Caco-2 (cell line): Measurements from ENCODE around the gene CACNA1B. TPM values are rescaled to one million over a fixed set of nuclear protein-coding genes. Genes with fewer than 3 reads are reported as not detected.

Source experiments
- BruUV-seq: library from RNA; stranded (reverse); fragments of 400-500 nt; replicated peaks from 2 replicates; lab custom pipeline; 2021; lab: Mats Ljungman, UMichigan
- CTCF ChIA-PET: fragments of 300-600 bp; sonication (Branson Sonifier 250); formaldehyde crosslinking; loops from one replicate; lab custom pipeline; 2022; ENCODE audit warnings: antibody characterized with exemption; lab: Charles Lee
- POLR2A ChIA-PET: fragments of 300-600 bp; sonication (Branson Sonifier 250); formaldehyde crosslinking; loops from one replicate; lab custom pipeline; 2022; ENCODE audit warnings: antibody characterized with exemption; lab: Charles Lee
- DNase-seq, 2 experiments: peaks; one replicate each; pipeline versions ENCODE4 v3.0.0 to v3.0.0-alpha.2; 2020 to 2022
- H3K27me3 ChIP-seq: replicated peaks from 2 replicates; pipeline ENCODE4 v1.6.0; 2011; ENCODE audit warnings: low read length; ENCODE audit not compliant: control insufficient read depth, insufficient read depth
- H3K36me3 ChIP-seq: 2 replicates; pipeline ENCODE4 v1.5.1; 2011; ENCODE audit warnings: low read length; ENCODE audit not compliant: control insufficient read depth, insufficient read depth
- H3K4me1 ChIP-seq: fragments of 250-450 bp; sonication (Bioruptor Pico); 2 replicates; pipeline ENCODE4 v1.5.1; 2020; ENCODE audit warnings: mild to moderate bottlenecking
- H3K4me3 ChIP-seq: 2 replicates; pipeline ENCODE4 v1.5.1; 2011; ENCODE audit warnings: low read depth, mild to moderate bottlenecking, control low read depth, low read length
- H3K9me3 ChIP-seq: fragments of 250-450 bp; sonication (Bioruptor Pico); 2 replicates; pipeline ENCODE4 v1.5.1; 2020; ENCODE audit warnings: mild to moderate bottlenecking, moderate library complexity
- H3K27ac Mint-ChIP-seq: one replicate; pipeline ENCODE4 v1.8.0; 2022; ENCODE audit warnings: mixed read lengths; ENCODE audit not compliant: unreplicated experiment
- H3K27me3 Mint-ChIP-seq: one replicate; pipeline ENCODE4 v1.8.0; 2022; ENCODE audit warnings: mixed read lengths; ENCODE audit not compliant: insufficient read depth, unreplicated experiment
- H3K36me3 Mint-ChIP-seq: one replicate; pipeline ENCODE4 v1.8.0; 2022; ENCODE audit warnings: mild to moderate bottlenecking, mixed read lengths; ENCODE audit not compliant: insufficient read depth, unreplicated experiment
- H3K4me1 Mint-ChIP-seq: one replicate; pipeline ENCODE4 v1.8.0; 2022; ENCODE audit warnings: low read depth, mixed read lengths; ENCODE audit not compliant: unreplicated experiment
- H3K4me3 Mint-ChIP-seq: one replicate; pipeline ENCODE4 v1.8.0; 2022; ENCODE audit warnings: mild to moderate bottlenecking, moderate library complexity, mixed read lengths; ENCODE audit not compliant: unreplicated experiment
- H3K9me3 Mint-ChIP-seq: one replicate; pipeline ENCODE4 v1.8.0; 2022; ENCODE audit warnings: mixed read lengths; ENCODE audit not compliant: unreplicated experiment
- intact Hi-C: fragments of 100-400 bp; cut with micrococcal nuclease; formaldehyde crosslinking; loops from one replicate; pipeline ENCODE4 v1.10.0; 2022; ENCODE audit not compliant: unreplicated experiment
- total RNA-seq: library from RNA; stranded (reverse); gene quantifications from 2 replicates; pipeline ENCODE4 v1.2.3, GENCODE V29; 2022
- TF ChIP-seq, protein P1 (sequence below), 2 experiments: fragments of 200-600 bp in 1 of 2; IDR thresholded peaks; 1 replicate in 1 of 2; 2 replicates in 1 of 2; pipeline versions ENCODE4 v1.5.1 to v1.8.0; 2011 to 2022; ENCODE audit warnings: antibody characterized with exemption in 1 of 2, control low read depth in 1 of 2, inconsistent platforms in 1 of 2, low read depth in 1 of 2, low read length in 1 of 2, mild to moderate bottlenecking in 1 of 2, moderate library complexity in 1 of 2; ENCODE audit not compliant: insufficient read depth in 1 of 2, severe bottlenecking in 1 of 2, unreplicated experiment in 1 of 2

CACNA1B gene
- total RNA-seq, 1 experiment from 2014 or later = 0.11 TPM

DNA sequence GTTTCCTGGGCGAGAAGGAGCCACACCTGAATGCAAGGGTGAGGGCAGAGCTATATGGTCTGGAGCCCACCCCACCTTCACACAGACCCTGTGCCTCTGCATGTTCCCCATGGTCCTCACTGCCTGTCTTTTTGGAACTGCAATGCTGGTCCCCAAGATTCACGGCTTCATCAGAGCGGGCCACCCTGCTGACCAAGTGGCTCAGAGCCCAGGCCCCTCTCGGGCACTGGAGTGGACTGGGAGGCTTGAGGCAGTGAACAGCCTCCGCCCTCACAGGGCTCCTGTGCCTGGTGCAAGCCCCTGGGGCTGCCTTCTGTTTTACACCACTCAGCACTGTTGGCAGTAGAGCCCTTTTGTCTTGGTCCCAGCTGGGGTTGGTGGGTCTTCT is 143.2 kb downstream of the CACNA1B start:
- Mint-ChIP-seq H3K36me3 (no peaks in the 10 kb centered on the region), H3K27me3 (peaks cover 6% of the 10 kb centered on the region), H3K4me1 (no peaks in the 10 kb centered on the region), H3K9me3 (no peaks in the 10 kb centered on the region), H3K27ac (no peak overlapping the region), H3K4me3 (no peak overlapping the region)
- no TSS peak for BruUV-seq
- Histone ChIP-seq H3K27me3 (peaks cover 1% of the 10 kb centered on the region), H3K36me3 (no peaks in the 10 kb centered on the region), H3K4me3 (no peak overlapping the region), H3K9me3 (no peaks in the 10 kb centered on the region), H3K4me1 (peaks cover 4% of the 10 kb centered on the region; the same call in 1 of the 2 replicates)
- intact Hi-C loops = no loop called here
- TF ChIP-seq, protein P1, sequence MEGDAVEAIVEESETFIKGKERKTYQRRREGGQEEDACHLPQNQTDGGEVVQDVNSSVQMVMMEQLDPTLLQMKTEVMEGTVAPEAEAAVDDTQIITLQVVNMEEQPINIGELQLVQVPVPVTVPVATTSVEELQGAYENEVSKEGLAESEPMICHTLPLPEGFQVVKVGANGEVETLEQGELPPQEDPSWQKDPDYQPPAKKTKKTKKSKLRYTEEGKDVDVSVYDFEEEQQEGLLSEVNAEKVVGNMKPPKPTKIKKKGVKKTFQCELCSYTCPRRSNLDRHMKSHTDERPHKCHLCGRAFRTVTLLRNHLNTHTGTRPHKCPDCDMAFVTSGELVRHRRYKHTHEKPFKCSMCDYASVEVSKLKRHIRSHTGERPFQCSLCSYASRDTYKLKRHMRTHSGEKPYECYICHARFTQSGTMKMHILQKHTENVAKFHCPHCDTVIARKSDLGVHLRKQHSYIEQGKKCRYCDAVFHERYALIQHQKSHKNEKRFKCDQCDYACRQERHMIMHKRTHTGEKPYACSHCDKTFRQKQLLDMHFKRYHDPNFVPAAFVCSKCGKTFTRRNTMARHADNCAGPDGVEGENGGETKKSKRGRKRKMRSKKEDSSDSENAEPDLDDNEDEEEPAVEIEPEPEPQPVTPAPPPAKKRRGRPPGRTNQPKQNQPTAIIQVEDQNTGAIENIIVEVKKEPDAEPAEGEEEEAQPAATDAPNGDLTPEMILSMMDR (IDR thresholded peaks at IDR 0.05; ENCODE audit: insufficient read depth in 1 of 2, low read depth in 1 of 2, low read length in 1 of 2, severe bottlenecking in 1 of 2, unreplicated experiment in 1 of 2) = no peak
- DNase-seq = no peak
- ChIA-PET POLR2A (no interaction called here), CTCF (no interaction called here)

DNA sequence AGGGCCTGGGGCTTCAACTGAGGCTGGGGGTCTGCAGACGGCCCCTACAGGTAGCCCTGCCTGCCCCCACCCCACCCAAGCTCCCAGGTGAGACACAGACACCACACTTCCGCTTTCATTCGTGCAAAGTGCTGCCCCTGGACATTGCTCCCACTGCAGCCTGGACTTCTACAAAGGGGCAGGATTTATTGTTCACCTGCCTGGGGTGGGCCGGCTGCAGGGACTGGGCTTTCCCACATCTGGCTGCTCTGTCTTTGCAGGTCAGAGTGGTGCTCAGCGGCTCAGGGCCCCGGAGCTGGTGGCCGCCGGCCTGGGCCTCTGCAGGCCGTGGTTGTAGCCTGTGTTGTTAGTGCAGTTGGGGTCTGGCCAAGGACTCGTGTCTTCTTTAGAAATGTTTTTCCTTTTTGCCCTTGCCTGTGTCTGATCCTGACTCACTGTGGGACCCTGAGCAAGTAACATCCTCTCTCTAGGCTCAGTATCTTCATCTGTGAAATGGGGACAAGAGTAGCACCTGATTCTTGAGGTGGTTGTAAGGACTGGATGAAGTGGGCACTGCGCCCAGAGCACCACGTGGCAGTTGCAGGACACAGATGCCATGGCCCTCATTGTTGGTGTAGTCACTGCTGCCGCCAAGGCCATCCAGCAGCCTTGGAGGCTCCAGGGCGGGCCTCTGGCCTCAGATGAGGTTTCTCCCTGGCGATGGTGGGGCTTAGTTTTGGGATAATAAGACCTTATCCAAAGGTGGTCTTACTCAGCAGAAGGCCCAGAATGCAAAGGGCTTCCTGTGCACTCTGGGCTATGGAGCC is 143.9 kb downstream of the CACNA1B start:
- no peaks in the 10 kb centered on the region for H3K9me3 ChIP-seq
- Mint-ChIP-seq H3K9me3 (no peaks in the 10 kb centered on the region), H3K4me1 (no peaks in the 10 kb centered on the region), H3K36me3 (no peaks in the 10 kb centered on the region), H3K4me3 (peak overlapping the region; percentile 50), H3K27me3 (peaks cover 6% of the 10 kb centered on the region), H3K27ac (no peak overlapping the region)
- TF ChIP-seq, protein P1 (IDR thresholded peaks at IDR 0.05; ENCODE audit: insufficient read depth in 1 of 2, low read depth in 1 of 2, low read length in 1 of 2, severe bottlenecking in 1 of 2, unreplicated experiment in 1 of 2) = no peak
- peaks cover 1% of the 10 kb centered on the region for H3K27me3 ChIP-seq
- no peak overlapping the region for H3K4me3 ChIP-seq
- no peaks in the 10 kb centered on the region for H3K36me3 ChIP-seq
- intact Hi-C loops = no loop called here
- CTCF ChIA-PET = no interaction called here
- no TSS peak for BruUV-seq
- POLR2A ChIA-PET = no interaction called here
- H3K4me1 ChIP-seq = peaks cover 4% of the 10 kb centered on the region; the same call in 1 of the 2 replicates
- DNase-seq = no peak

- peaks cover 6% of the 10 kb centered on the region for H3K27me3 Mint-ChIP-seq
- POLR2A ChIA-PET = no interaction called here
- H3K4me1 Mint-ChIP-seq = no peaks in the 10 kb centered on the region
- no peak overlapping the region for H3K4me3 ChIP-seq
- TF ChIP-seq, protein P1 (IDR thresholded peaks at IDR 0.05; ENCODE audit: insufficient read depth in 1 of 2, low read depth in 1 of 2, low read length in 1 of 2, severe bottlenecking in 1 of 2, unreplicated experiment in 1 of 2) = peak in 1 of 2 experiments; percentile 25
- CTCF ChIA-PET = no interaction called here
- H3K9me3 ChIP-seq = no peaks in the 10 kb centered on the region
- peak; percentile 24 to 37 for DNase-seq
- H3K9me3 Mint-ChIP-seq = no peaks in the 10 kb centered on the region
- no peak overlapping the region for H3K27ac Mint-ChIP-seq
- no TSS peak for BruUV-seq
- peaks cover 1% of the 10 kb centered on the region for H3K27me3 ChIP-seq
- no peaks in the 10 kb centered on the region for H3K36me3 Mint-ChIP-seq
- peaks cover 4% of the 10 kb centered on the region; the same call in 1 of the 2 replicates for H3K4me1 ChIP-seq
- H3K4me3 Mint-ChIP-seq = peak overlapping the region; percentile 50
- H3K36me3 ChIP-seq = no peaks in the 10 kb centered on the region
- intact Hi-C loops = no loop called here
These were observed 144.6 kb downstream of the CACNA1B start for GRCh38 chr9:138022121-138022741.
